Vagina (tissue), 2 donors: ENCODE results near the gene C12orf56. TPM values are rescaled to one million over a fixed set of nuclear protein-coding genes. Genes with fewer than 3 reads are reported as not detected.
"Not testable (repeated sequence)": the region's sequence is repeated elsewhere in the genome, so short reads cannot be mapped to it uniquely, and the experiment has no call there.

Experiments used
- DNase-seq, 2 donors: peaks; one replicate each; pipeline ENCODE4 v3.0.0-alpha.2; 2017; ENCODE audit errors: extremely low spot score in 2 of 2
- H3K27ac ChIP-seq: fragments of 200-600 bp; sonication (generic); one replicate; pipeline ENCODE4 v1.5.1; 2019
- H3K27me3 ChIP-seq: fragments of 200-600 bp; sonication (generic); one replicate; pipeline ENCODE4 v1.5.1; 2019
- H3K36me3 ChIP-seq, 2 donors: fragments of 200-600 bp; sonication (generic); one replicate each; pipeline ENCODE4 v1.5.1; 2017 to 2019
- H3K4me1 ChIP-seq: fragments of 200-600 bp; sonication (generic); one replicate; pipeline ENCODE4 v1.5.1; 2019
- H3K4me3 ChIP-seq, 2 donors: fragments of 200-600 bp; sonication (generic); 1 replicate in 1 of 2; 2 replicates in 1 of 2; pipeline ENCODE4 v1.5.1; 2016 to 2019
- H3K9me3 ChIP-seq: fragments of 200-600 bp; sonication (generic); one replicate; pipeline ENCODE4 v1.5.1; 2019
- POLR2A ChIP-seq, 2 donors: fragments of 450-650 bp; IDR thresholded peaks; one replicate each; pipeline ENCODE4 v1.6.1; 2017; ENCODE audit warnings: antibody characterized with exemption in 2 of 2, mild to moderate bottlenecking in 2 of 2, moderate library complexity in 2 of 2
- POLR2AphosphoS5 ChIP-seq, 2 donors: sonication (generic); formaldehyde crosslinking; IDR thresholded peaks; one replicate each; pipeline ENCODE4 v1.9.0; 2017; ENCODE audit warnings: antibody characterized with exemption in 2 of 2, mild to moderate bottlenecking in 2 of 2, low read depth in 1 of 2; ENCODE audit not compliant: insufficient read depth in 1 of 2
- intact Hi-C: fragments of 100-400 bp; cut with DNase I; formaldehyde crosslinking; loops from one replicate; pipeline ENCODE4 v1.15.1; 2023
- total RNA-seq: library from RNA; depleted of rRNA; stranded (reverse); fragments of >200 nt; gene quantifications from one replicate; pipeline ENCODE4 v1.2.3, GENCODE V29; 2016
- TF ChIP-seq, protein P1 (sequence below), 3 experiments: fragments of 450-650 bp in 2 of 3; fragments of 200-600 bp in 1 of 3; sonication (generic) in 1 of 3; IDR thresholded peaks; one replicate each; pipeline ENCODE4 v1.5.1; 2017 to 2019; ENCODE audit warnings: antibody characterized with exemption in 3 of 3, mild to moderate bottlenecking in 2 of 3, moderate library complexity in 2 of 3

Gene C12orf56
- total RNA-seq, 1 donor from 2014 or later: 7.4 TPM

DNA sequence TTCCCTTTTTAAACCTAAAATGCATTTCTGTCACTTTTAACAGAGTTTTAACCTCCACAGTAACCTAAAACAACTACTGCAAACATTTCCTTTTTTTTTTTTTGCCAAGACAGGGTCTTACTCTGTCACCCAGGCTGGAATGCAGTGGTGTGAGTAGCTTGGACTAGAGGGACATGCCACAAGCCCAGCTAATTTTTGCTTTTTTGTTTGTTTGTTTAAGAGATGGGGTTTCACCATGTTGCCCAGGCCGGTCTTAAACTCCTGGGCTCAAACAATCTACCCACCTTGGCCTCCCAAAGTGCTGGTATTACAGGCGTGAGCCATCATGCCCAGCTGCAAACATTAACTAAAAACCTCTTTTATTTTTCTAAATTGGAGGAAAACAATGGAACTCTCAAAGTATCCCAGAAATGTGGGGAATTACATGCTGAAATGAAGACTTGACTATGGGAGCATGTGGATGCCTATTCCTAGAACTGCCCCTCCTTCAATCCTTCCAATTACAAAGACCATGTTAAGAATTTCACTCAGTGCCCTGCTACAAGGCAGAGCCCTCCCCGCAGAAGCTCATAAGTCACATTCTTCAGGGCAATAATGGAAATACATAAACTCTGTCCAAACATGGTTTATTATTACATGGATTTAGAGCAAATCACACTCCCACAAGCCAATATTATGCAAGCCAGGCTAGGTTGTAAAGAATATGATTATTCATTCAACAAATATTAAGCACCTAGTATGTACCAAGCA lies 66.9 kb downstream of the C12orf56 start:
- H3K4me3 ChIP-seq: no peak overlapping the region
- no peaks in the 10 kb centered on the region for H3K4me1 ChIP-seq
- no peaks in the 10 kb centered on the region for H3K27me3 ChIP-seq
- no peak for DNase-seq
- H3K27ac ChIP-seq: no peak overlapping the region
- no peak for TF ChIP-seq POLR2A (IDR thresholded peaks at IDR 0.05)
- no peaks in the 10 kb centered on the region for H3K36me3 ChIP-seq
- H3K9me3 ChIP-seq: no peaks in the 10 kb centered on the region
- intact Hi-C loops: no loop called here

DNA sequence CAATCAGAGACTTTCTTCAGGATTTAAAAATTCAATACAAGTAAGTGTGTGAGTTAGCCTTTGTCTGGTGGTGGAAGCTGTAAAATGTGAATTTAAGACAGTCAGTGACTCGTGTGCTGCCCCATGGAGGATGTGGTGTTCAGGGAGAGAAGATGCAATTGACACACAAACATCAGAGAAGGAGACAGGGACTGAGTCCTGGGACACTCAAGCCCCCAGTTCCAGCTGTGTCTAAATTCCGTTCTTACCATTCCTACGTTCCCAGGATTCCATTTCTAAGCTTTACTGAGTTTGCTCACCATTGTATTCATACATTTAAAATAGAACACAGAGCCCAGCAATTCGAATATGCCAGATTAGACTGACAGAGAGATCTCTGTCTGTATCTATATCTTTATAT lies 67.6 kb downstream of the C12orf56 start:
- TF ChIP-seq POLR2A (IDR thresholded peaks at IDR 0.05) (no peak), POLR2AphosphoS5 (IDR thresholded peaks at IDR 0.05; ENCODE audit: insufficient read depth in 1 of 2, low read depth in 1 of 2) (no peak)
- TF ChIP-seq, protein P1, sequence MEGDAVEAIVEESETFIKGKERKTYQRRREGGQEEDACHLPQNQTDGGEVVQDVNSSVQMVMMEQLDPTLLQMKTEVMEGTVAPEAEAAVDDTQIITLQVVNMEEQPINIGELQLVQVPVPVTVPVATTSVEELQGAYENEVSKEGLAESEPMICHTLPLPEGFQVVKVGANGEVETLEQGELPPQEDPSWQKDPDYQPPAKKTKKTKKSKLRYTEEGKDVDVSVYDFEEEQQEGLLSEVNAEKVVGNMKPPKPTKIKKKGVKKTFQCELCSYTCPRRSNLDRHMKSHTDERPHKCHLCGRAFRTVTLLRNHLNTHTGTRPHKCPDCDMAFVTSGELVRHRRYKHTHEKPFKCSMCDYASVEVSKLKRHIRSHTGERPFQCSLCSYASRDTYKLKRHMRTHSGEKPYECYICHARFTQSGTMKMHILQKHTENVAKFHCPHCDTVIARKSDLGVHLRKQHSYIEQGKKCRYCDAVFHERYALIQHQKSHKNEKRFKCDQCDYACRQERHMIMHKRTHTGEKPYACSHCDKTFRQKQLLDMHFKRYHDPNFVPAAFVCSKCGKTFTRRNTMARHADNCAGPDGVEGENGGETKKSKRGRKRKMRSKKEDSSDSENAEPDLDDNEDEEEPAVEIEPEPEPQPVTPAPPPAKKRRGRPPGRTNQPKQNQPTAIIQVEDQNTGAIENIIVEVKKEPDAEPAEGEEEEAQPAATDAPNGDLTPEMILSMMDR (IDR thresholded peaks at IDR 0.05): no peak
- intact Hi-C loops: no loop called here
- H3K27ac ChIP-seq: no peak overlapping the region
- no peaks in the 10 kb centered on the region for H3K4me1 ChIP-seq
- no peaks in the 10 kb centered on the region for H3K9me3 ChIP-seq
- H3K4me3 ChIP-seq: no peak overlapping the region
- no peaks in the 10 kb centered on the region for H3K36me3 ChIP-seq
- H3K27me3 ChIP-seq: no peaks in the 10 kb centered on the region
- DNase-seq: no peak

DNA sequence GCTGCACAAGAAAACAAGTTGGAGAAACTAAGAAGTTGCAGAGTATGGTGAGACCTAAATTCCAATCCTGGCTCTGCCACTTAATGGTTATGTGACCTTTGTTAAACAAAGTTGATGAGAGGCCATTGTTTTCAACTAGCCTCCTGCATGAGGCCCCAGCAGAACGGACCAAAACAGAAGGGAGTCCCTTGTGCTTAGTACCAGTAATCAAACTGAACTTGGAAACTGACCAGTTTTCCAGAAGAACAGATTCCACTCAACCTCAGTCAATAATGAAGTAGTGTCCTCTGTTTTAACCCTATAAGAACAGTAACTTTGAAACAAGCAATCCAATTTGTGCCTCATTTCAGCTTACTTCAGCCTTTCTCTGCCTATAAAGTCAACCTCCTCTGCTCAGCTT lies 69.9 kb downstream of the C12orf56 start:
- no peak for DNase-seq
- Histone ChIP-seq H3K36me3 (no peaks in the 10 kb centered on the region), H3K4me3 (no peak overlapping the region), H3K4me1 (no peaks in the 10 kb centered on the region), H3K9me3 (no peaks in the 10 kb centered on the region), H3K27ac (no peak overlapping the region), H3K27me3 (no peaks in the 10 kb centered on the region)
- no peak for TF ChIP-seq POLR2A (IDR thresholded peaks at IDR 0.05)
- TF ChIP-seq POLR2AphosphoS5 (IDR thresholded peaks at IDR 0.05; ENCODE audit: insufficient read depth in 1 of 2, low read depth in 1 of 2): no peak
- TF ChIP-seq, protein P1 (IDR thresholded peaks at IDR 0.05): no peak
- intact Hi-C loops: no loop called here

DNA sequence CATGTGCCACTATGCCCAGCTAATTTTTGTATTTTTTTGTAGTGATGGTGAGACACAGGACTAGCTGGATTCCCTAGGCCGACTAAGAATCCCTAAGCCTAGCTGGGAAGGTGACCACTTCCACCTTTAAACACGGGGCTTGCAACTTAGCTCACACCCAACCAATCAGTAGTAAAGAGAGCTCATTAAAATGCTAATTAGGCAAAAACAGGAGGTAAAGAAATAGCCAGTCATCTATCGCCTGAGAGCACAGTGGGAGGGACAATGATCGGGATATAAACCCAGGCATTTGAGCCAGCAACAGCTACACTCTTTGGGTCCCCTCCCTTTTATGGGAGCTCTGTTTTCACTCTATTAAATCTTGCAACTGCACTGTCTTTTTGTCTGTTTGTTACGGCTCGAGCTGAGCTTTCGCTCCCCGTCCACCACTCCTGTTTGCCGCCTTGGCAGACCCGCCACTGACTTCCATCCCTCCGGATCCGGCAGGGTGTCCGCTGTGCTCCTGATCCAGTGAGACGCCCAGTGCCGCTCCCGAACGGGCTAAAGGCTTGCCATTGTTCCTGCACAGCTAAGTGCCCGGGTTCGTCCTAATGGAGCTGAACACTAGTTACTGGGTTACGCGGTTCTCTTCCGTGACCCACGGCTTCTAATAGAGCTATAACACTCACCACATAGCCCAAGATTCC lies 70.9 kb downstream of the C12orf56 start:
- H3K9me3 ChIP-seq, DNase-seq, H3K27ac ChIP-seq, H3K4me3 ChIP-seq, H3K36me3 ChIP-seq, H3K4me1 ChIP-seq, intact Hi-C loops, H3K27me3 ChIP-seq: not testable (repeated sequence)

DNA sequence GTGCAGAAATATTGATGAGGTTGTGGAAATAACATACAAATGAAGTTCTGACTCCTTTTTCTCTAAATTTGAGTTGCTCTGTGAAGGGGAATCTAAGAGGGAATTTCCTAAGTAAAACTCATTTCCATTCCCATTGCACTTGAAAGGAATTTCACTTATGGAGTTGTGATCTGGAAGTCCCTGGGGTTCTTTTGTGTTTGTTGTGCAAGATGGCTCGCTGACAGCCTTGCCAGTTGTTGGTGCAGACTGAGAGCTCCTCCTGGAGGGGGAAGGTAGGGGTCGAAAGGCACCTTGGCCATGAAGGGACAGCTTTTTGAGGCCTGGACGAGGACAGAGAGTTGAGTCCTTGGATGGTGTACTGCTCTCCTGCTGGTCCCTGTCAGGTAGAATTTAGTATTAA lies 72.0 kb downstream of the C12orf56 start:
- TF ChIP-seq POLR2A (IDR thresholded peaks at IDR 0.05): no peak
- no peak for TF ChIP-seq POLR2AphosphoS5 (IDR thresholded peaks at IDR 0.05; ENCODE audit: insufficient read depth in 1 of 2, low read depth in 1 of 2)
- TF ChIP-seq, protein P1 (IDR thresholded peaks at IDR 0.05): no peak
- H3K9me3 ChIP-seq: no peaks in the 10 kb centered on the region
- DNase-seq: no peak
- H3K36me3 ChIP-seq: no peaks in the 10 kb centered on the region
- intact Hi-C loops: no loop called here
- no peaks in the 10 kb centered on the region for H3K4me1 ChIP-seq
- H3K27me3 ChIP-seq: no peaks in the 10 kb centered on the region
- no peak overlapping the region for H3K27ac ChIP-seq
- no peak overlapping the region for H3K4me3 ChIP-seq

GRCh38 chr12:64311877-64312276 lies 78.7 kb downstream of the C12orf56 start:
- intact Hi-C loops: no loop called here
- no peaks in the 10 kb centered on the region for H3K27me3 ChIP-seq
- H3K4me3 ChIP-seq: no peak overlapping the region
- no peaks in the 10 kb centered on the region for H3K4me1 ChIP-seq
- no peak for DNase-seq
- H3K9me3 ChIP-seq: peaks cover 3% of the 10 kb centered on the region
- TF ChIP-seq POLR2AphosphoS5 (IDR thresholded peaks at IDR 0.05; ENCODE audit: insufficient read depth in 1 of 2, low read depth in 1 of 2) (no peak), POLR2A (IDR thresholded peaks at IDR 0.05) (no peak)
- TF ChIP-seq, protein P1 (IDR thresholded peaks at IDR 0.05): no peak
- no peak overlapping the region for H3K27ac ChIP-seq
- no peaks in the 10 kb centered on the region for H3K36me3 ChIP-seq
